Mesodermal cell (in vitro differentiated cells): Measurements from ENCODE around the gene HYCC1. TPM values are rescaled to one million over a fixed set of nuclear protein-coding genes. Genes with fewer than 3 reads are reported as not detected.
A peak's percentile ranks its signal among the peaks of the same experiment; 100 is the strongest.
"Not testable (repeated sequence)": the region's sequence is repeated elsewhere in the genome, so short reads cannot be mapped to it uniquely, and the experiment has no call there.

Experiments used
- H3K27ac ChIP-seq: 2 replicates; pipeline ENCODE4 v1.7.0; 2013; ENCODE audit warnings: mild to moderate bottlenecking, low read depth, low read length, moderate library complexity; ENCODE audit not compliant: severe bottlenecking
- H3K36me3 ChIP-seq: 2 replicates; pipeline ENCODE4 v1.7.1; 2013; ENCODE audit warnings: mild to moderate bottlenecking, low read length, moderate library complexity; ENCODE audit not compliant: control insufficient read depth, insufficient read depth
- H3K4me1 ChIP-seq: one replicate; pipeline ENCODE4 v1.7.1; 2013; ENCODE audit warnings: mild to moderate bottlenecking, low read length; ENCODE audit not compliant: insufficient read depth, control insufficient read depth, poor library complexity, severe bottlenecking
- H3K4me3 ChIP-seq: 2 replicates; pipeline ENCODE4 v1.7.0; 2013; ENCODE audit warnings: low read length, control low read depth, mild to moderate bottlenecking; ENCODE audit not compliant: insufficient read depth, poor library complexity, severe bottlenecking; ENCODE audit errors: extremely low read depth
- H3K9me3 ChIP-seq: 2 replicates; pipeline ENCODE4 v1.7.1; 2013; ENCODE audit warnings: mild to moderate bottlenecking, low read length, moderate library complexity; ENCODE audit not compliant: control insufficient read depth
- WGBS, 2 experiments: methylation state at CpG; one replicate each; pipeline ENCODE4 v1.1.5; 2013; ENCODE audit warnings: missing lambda C conversion rate in 2 of 2; ENCODE audit not compliant: insufficient coverage in 2 of 2; 5-methylcytosine and 5-hydroxymethylcytosine counted together
- polyA plus RNA-seq, 2 experiments: library from polyadenylated mRNA; stranded (reverse); fragments of 50-300 nt; gene quantifications; one replicate each; pipeline ENCODE4 v1.2.3, GENCODE V29; 2013

Gene HYCC1
- polyA plus RNA-seq (2013, experiment 1 of 2) = 53.6 TPM
- 58.1 TPM for polyA plus RNA-seq (2013, experiment 2 of 2)

DNA sequence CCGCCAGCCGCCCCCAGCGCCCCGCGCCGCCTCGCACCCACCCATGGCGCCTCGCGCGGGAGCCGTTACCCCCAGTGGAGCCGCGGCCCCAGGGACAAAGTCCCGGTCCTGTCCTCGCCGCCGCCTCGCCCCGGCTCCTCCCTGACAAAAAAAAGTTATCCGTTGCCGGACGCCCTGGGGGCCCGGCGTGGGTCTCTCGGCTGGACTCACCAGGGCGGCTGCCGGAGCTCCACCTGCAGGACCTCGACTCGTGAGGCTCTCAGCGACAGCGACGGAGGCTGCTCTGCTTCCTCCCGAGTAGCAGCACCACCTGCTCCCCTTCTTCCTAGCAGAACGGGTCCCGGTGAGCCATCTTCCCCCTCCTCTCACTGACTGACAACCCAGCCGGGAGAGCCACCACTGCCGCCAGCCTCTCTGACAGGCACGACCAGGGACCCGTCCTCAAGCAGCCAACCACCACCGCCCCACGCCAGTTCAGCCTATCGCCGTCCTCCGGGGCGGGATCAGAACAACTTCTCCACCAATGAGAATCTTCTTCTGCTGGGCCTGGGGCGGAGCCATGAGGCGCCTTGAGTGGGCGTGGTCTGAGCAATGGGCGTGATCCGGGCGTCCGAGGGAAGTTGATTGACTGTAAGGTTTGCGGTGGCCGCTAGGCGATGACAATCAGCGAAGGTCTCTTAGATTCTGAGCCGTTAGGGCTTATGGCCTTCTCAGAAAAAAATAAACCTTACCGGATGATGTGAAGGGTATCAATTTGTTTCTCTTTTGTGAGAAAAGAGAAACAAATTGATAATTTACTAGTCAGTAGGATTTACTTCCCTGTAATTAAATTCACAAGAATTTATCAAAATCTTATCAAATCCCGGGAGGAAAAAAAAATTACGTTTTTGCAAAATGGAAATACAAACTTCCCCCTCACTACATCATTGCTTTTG, at the start of gene HYCC1:
HYCC1 (minus strand) TSS at position 416 of the 935 bp plus-strand sequence. CDS start 23,019 bp downstream, outside the sequence.
- WGBS, 2 experiments = 0 to 2% methylated on average over 39 to 41 of the region's 61 CpGs
- H3K27ac ChIP-seq = peak within 1 kb of the TSS; percentile 25
- H3K4me1 ChIP-seq = peaks cover 23% of the 10 kb centered on the region
- H3K36me3 ChIP-seq = no peaks in the 10 kb centered on the region
- H3K4me3 ChIP-seq = peak within 1 kb of the TSS; percentile 79
- H3K9me3 ChIP-seq = no peaks in the 10 kb centered on the region

DNA sequence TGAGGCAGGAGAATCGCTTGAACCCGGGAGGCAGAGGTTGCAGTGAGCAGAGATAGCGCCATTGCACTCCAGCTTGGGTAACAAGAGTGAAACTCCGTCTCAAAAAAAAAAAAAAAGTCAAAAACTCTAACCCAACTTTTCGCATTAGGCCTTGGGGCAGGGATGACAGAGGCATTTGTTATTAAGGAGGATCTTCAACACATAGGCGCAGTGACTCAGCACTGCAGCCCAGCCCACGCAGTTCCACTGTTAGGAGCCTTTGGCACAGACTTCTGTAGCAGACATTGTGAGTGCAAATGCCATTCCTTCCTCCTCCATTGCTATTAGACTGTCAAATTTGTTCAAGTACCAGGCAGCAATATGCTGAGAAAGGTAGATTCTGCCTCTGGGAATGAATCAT, 48.5 kb upstream of the HYCC1 start:
- H3K27ac ChIP-seq = no peak overlapping the region
- no peaks in the 10 kb centered on the region for H3K9me3 ChIP-seq
- no peak overlapping the region for H3K4me3 ChIP-seq
- peaks cover 6% of the 10 kb centered on the region for H3K4me1 ChIP-seq
- WGBS, 2 experiments = 93 to 94% methylated on average over 4 to 5 of the region's 7 CpGs
- no peaks in the 10 kb centered on the region for H3K36me3 ChIP-seq

DNA sequence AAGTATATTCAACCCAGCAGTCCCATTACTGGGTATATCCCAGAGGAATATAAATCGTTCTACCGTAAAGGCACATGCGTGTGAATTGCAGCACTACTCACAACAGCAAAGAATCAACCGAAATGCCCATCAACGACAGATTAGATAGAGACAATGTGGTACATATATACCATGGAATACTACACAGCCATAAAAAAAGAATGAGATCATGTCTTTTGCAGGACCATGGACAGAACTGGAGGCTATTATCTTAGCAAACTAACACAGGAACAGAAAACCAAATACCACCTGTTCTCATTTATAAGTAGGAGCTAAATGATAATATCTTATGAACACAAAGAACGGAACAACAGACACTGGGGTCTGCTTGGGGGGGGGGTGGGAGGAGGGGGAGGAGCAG, 47.4 kb upstream of the HYCC1 start:
- Histone ChIP-seq H3K36me3 (no peaks in the 10 kb centered on the region), H3K9me3 (no peaks in the 10 kb centered on the region), H3K27ac (no peak overlapping the region), H3K4me3 (no peak overlapping the region), H3K4me1 (peaks cover 7% of the 10 kb centered on the region)
- WGBS, 2 experiments = 96% methylated on average over 5 of the region's 6 CpGs; no CpG with 5 or more reads in 1 of the 2 experiments

DNA sequence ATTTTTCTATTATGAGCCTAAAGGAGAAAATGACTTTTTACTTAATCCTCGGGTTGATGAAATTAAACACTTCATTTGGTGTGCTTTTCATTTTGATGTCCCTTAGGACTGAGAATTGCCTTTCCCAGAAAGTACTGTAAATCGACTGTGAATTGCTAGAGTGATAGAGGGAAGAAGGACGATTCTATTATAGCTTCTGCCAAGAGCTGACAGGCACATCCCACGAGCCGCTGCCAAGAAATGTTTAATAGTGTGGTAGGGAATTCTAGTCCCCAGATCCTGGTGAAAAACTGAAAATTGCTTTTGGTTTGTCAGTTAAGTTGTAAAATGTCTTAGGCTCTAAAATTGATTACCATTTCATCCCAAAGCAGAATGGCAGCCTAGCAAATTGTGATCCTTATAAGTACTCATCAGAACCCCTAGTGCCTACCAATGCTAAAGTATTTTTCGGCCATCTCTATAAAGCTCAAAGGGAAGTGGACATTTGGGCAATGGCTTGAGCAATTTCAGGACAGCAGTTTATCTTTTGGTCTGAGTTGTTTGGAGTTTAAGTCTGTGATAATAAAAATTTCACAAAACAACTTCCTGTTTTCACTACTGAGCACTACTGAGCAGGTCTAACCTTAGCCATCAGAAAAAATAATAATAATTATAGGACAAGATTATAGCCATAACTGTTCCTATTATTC, 44.6 kb upstream of the HYCC1 start:
- WGBS, 2 experiments = 86 to 87% methylated on average over 4 to 5 of the region's 6 CpGs
- H3K36me3 ChIP-seq = no peaks in the 10 kb centered on the region
- no peak overlapping the region for H3K27ac ChIP-seq
- no peak overlapping the region for H3K4me3 ChIP-seq
- H3K4me1 ChIP-seq = peaks cover 7% of the 10 kb centered on the region
- H3K9me3 ChIP-seq = no peaks in the 10 kb centered on the region

DNA sequence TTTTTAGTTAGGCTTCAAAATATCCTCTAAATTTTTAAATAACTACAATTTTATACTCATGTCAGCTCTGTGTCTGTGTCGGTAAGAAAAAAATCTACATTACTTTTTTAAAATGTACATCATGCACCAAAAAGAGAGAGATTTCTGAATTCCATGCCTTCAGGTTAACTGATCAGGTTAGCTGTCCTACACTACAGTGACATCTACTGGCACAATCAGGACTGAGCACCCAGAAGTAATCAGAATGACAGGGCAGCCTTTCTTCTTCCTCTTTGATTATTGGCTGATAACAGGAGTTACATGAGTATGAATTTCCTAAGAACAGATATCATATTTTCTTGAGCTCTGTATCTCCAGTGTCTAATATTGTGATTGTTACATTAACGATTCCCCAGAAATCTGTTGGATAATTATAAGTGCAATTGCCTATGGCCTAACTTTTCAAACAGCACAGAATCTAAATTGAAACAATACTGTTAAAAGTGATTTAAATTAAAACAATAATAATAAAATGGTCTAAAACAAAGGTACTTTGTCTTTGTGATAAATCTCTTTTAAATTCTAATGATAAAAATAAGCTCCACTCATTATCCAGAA, 41.8 kb upstream of the HYCC1 start:
- Histone ChIP-seq H3K36me3 (no peaks in the 10 kb centered on the region), H3K27ac (no peak overlapping the region), H3K4me3 (no peak overlapping the region), H3K4me1 (peaks cover 7% of the 10 kb centered on the region), H3K9me3 (no peaks in the 10 kb centered on the region)
- no CpG with 5 or more reads among the region's 2 CpGs for WGBS, 2 experiments

DNA sequence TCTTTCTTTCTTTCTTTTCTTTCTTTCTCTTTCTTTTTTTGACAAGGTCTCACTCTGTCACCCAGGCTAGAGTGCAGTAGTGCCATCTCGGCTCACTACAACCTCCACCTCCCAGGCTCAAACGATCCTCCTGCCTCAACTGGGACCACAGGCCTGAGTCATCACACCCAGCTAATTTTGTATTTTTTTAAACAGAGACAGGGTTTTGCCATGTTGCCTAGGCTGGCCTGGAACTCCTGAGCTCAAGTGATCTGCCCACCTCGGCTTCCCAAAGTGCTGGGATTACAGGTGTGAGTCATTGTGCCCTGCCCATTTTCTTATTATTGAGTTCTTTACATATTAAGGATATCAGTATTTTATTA, 37.2 kb upstream of the HYCC1 start:
- WGBS, 2 experiments = 74 to 83% methylated on average over 1 to 3 of the region's 3 CpGs
- not testable (repeated sequence) for H3K4me1 ChIP-seq, H3K36me3 ChIP-seq, H3K9me3 ChIP-seq, H3K27ac ChIP-seq, H3K4me3 ChIP-seq

DNA sequence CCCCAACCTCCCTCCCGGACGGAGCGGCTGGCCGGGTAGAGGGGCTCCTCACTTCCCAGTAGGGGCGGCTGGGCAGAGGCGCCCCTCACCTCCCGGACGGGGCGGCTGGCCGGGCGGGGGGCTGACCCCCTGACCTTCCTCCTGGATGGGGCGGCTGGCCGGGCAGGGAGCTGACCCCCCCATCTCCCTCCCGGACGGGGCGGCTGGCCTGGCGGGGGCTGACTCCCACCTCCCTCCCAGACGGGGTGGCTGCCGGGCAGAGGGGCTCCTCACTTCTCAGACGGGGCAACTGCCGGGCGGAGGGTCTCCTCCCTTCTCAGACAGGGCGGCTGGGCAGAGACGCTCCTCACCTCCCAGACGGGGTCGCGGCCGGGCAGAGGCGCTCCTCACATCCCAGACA, 32.4 kb upstream of the HYCC1 start:
- WGBS, 2 experiments = 99 to 100% methylated on average over 4 to 14 of the region's 29 CpGs
- H3K27ac ChIP-seq, H3K4me3 ChIP-seq, H3K36me3 ChIP-seq, H3K4me1 ChIP-seq, H3K9me3 ChIP-seq: not testable (repeated sequence)

DNA sequence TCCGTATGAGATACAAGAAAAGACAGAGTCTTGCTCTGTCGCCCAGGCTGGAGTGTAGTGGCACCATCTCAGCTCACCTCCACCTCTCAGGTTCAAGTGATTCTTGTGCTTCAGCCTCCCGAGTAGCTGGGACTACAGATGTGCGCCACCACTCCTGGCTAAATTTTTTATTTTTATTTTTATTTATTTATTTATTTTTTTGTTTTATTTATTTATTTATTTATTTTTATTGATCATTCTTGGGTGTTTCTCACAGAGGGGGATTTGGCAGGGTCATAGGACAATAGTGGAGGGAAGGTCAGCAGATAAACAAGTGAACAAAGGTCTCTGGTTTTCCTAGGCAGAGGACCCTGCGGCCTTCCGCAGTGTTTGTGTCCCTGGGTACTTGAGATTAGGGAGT, 31.2 kb upstream of the HYCC1 start:
- 83% methylated on average over 2 of the region's 6 CpGs; no CpG with 5 or more reads in 1 of the 2 experiments for WGBS, 2 experiments
- H3K36me3 ChIP-seq, H3K27ac ChIP-seq, H3K4me1 ChIP-seq, H3K4me3 ChIP-seq, H3K9me3 ChIP-seq: not testable (repeated sequence)

DNA sequence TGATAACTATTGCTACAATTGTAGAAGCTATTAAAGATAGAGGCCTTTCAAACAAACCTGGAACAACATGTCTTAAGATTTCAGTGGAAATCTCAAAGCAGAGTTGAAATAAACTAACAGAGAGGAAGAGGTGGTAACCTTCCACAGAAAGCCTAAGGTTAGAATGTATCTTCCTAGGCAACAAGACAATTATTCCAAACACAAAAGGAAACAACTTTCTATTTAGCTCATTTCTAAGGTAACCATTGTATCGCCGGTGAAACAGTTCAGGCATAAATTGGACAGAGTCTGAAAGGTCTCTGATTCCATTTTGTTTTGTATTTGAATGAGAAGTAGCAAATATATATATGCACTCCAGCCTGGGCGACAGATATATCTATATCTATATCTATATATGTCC, 30.7 kb upstream of the HYCC1 start:
- no peak overlapping the region for H3K27ac ChIP-seq
- no peak overlapping the region for H3K4me3 ChIP-seq
- no peaks in the 10 kb centered on the region for H3K4me1 ChIP-seq
- no peaks in the 10 kb centered on the region for H3K36me3 ChIP-seq
- WGBS, 2 experiments = no CpG with 5 or more reads among the region's 3 CpGs
- no peaks in the 10 kb centered on the region for H3K9me3 ChIP-seq

DNA sequence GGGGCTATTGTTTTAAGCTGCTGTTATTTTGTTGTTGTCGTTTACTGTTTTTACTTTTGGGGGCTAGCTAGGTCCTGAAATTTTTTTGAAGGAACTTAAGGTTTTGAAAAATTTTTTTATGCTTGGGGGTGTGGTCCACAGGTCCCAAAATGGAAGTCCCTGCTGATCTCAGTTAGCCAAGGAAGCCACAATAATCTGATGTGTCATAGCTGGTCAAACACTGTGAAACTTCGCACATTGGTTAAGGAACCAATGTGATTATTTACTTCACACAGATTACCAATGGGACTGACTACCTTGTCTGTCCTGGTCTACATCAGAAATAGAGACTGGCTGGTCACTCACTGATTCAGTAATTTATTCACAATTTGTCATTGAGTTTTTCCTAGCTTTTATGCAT, 29.5 kb upstream of the HYCC1 start:
- no peak overlapping the region for H3K4me3 ChIP-seq
- H3K27ac ChIP-seq = no peak overlapping the region
- no peaks in the 10 kb centered on the region for H3K36me3 ChIP-seq
- 100% methylated on average over 1 to 2 of the region's 2 CpGs for WGBS, 2 experiments
- no peaks in the 10 kb centered on the region for H3K4me1 ChIP-seq
- no peaks in the 10 kb centered on the region for H3K9me3 ChIP-seq
